PC-3 (cell line): Measurements from ENCODE around the gene SH2D2A. TPM values are rescaled to one million over a fixed set of nuclear protein-coding genes. Genes with fewer than 3 reads are reported as not detected.

Experiments
- ATAC-seq: fragments of 200-7000 bp; cut with Tn5 transposase; 2 replicates; pipeline ENCODE4 v1.9.1; 2020; ENCODE audit warnings: mild to moderate bottlenecking, moderate library complexity
- BruUV-seq: library from RNA; stranded (reverse); fragments of 400-500 nt; replicated peaks from 2 replicates; lab custom pipeline; 2021; lab: Mats Ljungman, UMichigan
- CTCF ChIA-PET: fragments of 300-600 bp; sonication (Branson Sonifier 250); formaldehyde crosslinking; loops from one replicate; lab custom pipeline; 2022; ENCODE audit warnings: antibody characterized with exemption; lab: Charles Lee
- POLR2A ChIA-PET: fragments of 300-600 bp; sonication (Branson Sonifier 250); formaldehyde crosslinking; loops from one replicate; lab custom pipeline; 2022; ENCODE audit warnings: antibody characterized with exemption; ENCODE audit not compliant: unreplicated experiment; lab: Charles Lee
- DNase-seq: peaks from one replicate; pipeline ENCODE4 v3.0.0-alpha.2; 2015
- H2AFZ ChIP-seq: fragments of 300-600 bp; sonication (generic); 2 replicates; pipeline ENCODE4 v1.6.0; 2016; ENCODE audit warnings: antibody characterized with exemption, low read length
- H3F3A ChIP-seq: fragments of 300-600 bp; sonication (generic); one replicate; pipeline ENCODE4 v1.6.0; 2017; ENCODE audit warnings: antibody characterized with exemption, low read length, control low read depth, mild to moderate bottlenecking; ENCODE audit not compliant: unreplicated experiment
- H3K27ac ChIP-seq: fragments of 300-600 bp; sonication (generic); 2 replicates; pipeline ENCODE4 v1.5.1; 2016; ENCODE audit warnings: mild to moderate bottlenecking, low read length
- H3K27me3 ChIP-seq: fragments of 300-600 bp; sonication (generic); 2 replicates; pipeline ENCODE4 v1.6.1; 2016; ENCODE audit warnings: low read length, mixed read lengths
- H3K36me3 ChIP-seq: fragments of 300-600 bp; sonication (generic); 2 replicates; pipeline ENCODE4 v1.6.1; 2016; ENCODE audit warnings: low read depth, mixed run types, low read length, mixed read lengths
- H3K4me1 ChIP-seq: fragments of 300-600 bp; sonication (generic); 2 replicates; pipeline ENCODE4 v1.5.1; 2016; ENCODE audit warnings: low read length; ENCODE audit not compliant: insufficient read depth
- H3K4me2 ChIP-seq: fragments of 300-600 bp; sonication (generic); 2 replicates; pipeline ENCODE4 v1.6.0; 2016; ENCODE audit warnings: low read length
- H3K4me3 ChIP-seq: fragments of 300-600 bp; sonication (generic); 2 replicates; pipeline ENCODE4 v1.5.1; 2016; ENCODE audit warnings: mild to moderate bottlenecking, low read length, mixed read lengths
- H3K79me2 ChIP-seq: fragments of 300-600 bp; sonication (generic); 2 replicates; pipeline ENCODE4 v1.6.1; 2017; ENCODE audit warnings: low read length, mixed read lengths
- H3K9ac ChIP-seq: fragments of 300-600 bp; sonication (generic); 2 replicates; pipeline ENCODE4 v1.6.0; 2016; ENCODE audit warnings: mild to moderate bottlenecking, low read length
- H3K9me2 ChIP-seq: fragments of 300-600 bp; sonication (generic); replicated peaks from 2 replicates; pipeline ENCODE4 v1.6.1; 2016; ENCODE audit warnings: mixed run types, low read length, mixed read lengths
- H3K9me3 ChIP-seq: fragments of 300-600 bp; sonication (generic); 2 replicates; pipeline ENCODE4 v1.6.1; 2016; ENCODE audit warnings: low read length, mixed read lengths
- H4K20me1 ChIP-seq: fragments of 300-600 bp; sonication (generic); 2 replicates; pipeline ENCODE4 v1.6.1; 2016; ENCODE audit warnings: low read length, mixed read lengths
- EZH2 ChIP-seq: fragments of 300-600 bp; sonication (generic); IDR thresholded peaks from one replicate; pipeline ENCODE4 v1.6.1; 2017; ENCODE audit warnings: antibody characterized with exemption, mild to moderate bottlenecking, low read length; ENCODE audit not compliant: unreplicated experiment
- EZH2phosphoT487 ChIP-seq: fragments of 300-600 bp; sonication (generic); IDR thresholded peaks from 2 replicates; pipeline ENCODE4 v1.6.1; 2018; ENCODE audit warnings: mild to moderate bottlenecking, antibody characterized with exemption, low read length, borderline replicate concordance
- intact Hi-C: fragments of 100-400 bp; cut with micrococcal nuclease; formaldehyde crosslinking; loops from 2 replicates; pipeline ENCODE4 v1.9.0; 2023
- total RNA-seq: library from RNA; depleted of rRNA; stranded (reverse); fragments of >200 nt; gene quantifications from 2 replicates; pipeline ENCODE4 v1.2.3, GENCODE V29; 2014
- TF ChIP-seq, protein P1 (sequence below): fragments of 300-600 bp; sonication (generic); conservative IDR thresholded peaks from 2 replicates; pipeline ENCODE4 v1.5.1; 2017; ENCODE audit warnings: antibody characterized with exemption, low read depth, mild to moderate bottlenecking, low read length

Gene SH2D2A
- total RNA-seq, 1 experiment from 2014 or later, result 6.9 TPM

DNA sequence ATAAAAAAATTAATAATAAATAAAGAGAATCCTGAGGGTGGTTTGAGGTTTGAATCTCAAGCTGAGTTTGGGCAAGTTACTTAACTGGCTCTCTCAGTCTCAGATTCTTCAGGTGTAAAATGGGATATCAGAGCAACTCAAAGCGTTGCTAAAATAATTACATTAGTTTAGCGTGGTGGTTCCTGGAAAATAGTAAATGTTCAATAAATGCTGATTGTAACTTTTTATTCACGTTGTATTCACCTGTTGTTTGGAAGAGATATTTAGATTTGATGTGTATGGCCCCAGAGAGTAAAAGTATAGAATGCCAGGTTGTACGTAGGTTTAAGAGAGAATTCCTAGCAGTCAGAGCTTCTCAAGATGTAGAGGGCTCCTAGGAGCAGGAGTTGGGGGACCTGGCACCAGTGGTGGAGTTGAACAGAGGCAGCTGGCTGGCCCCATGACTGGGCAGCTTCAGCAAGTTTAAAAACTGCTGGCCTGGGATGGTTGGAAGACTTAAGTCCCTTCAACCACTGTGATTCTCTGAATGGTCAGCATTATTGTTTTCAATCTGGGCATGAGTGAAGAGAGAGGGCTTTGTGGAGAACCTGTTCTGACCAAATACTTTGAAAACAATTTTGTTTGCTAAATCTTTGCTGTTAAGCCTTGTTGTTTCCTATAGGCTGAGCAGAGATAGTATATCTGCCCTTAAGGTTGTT lies 26.9 kb downstream of the SH2D2A start:
- Histone ChIP-seq H3K9ac (no peak overlapping the region), H3K27ac (no peak overlapping the region), H3K4me3 (no peak overlapping the region), H2AFZ (no peak overlapping the region), H3K9me2 (no peaks in the 10 kb centered on the region), H3K27me3 (no peaks in the 10 kb centered on the region), H3K36me3 (peaks cover 59% of the 10 kb centered on the region), H3K79me2 (peaks cover 30% of the 10 kb centered on the region), H4K20me1 (0 out of 2 replicates have a peak, but pooled peaks cover 3% of the 10 kb centered on the region), H3K9me3 (no peaks in the 10 kb centered on the region), H3K4me2 (no peak overlapping the region), H3F3A (no peaks in the 10 kb centered on the region), H3K4me1 (no peaks in the 10 kb centered on the region)
- CTCF ChIA-PET, result interaction anchor here (0.6 kb wide), 1 partner anchor 39 kb away, joined by 3 read pairs; no protein-coding TSS in a partner anchor
- TF ChIP-seq EZH2phosphoT487, result no peak
- TF ChIP-seq, protein P1, sequence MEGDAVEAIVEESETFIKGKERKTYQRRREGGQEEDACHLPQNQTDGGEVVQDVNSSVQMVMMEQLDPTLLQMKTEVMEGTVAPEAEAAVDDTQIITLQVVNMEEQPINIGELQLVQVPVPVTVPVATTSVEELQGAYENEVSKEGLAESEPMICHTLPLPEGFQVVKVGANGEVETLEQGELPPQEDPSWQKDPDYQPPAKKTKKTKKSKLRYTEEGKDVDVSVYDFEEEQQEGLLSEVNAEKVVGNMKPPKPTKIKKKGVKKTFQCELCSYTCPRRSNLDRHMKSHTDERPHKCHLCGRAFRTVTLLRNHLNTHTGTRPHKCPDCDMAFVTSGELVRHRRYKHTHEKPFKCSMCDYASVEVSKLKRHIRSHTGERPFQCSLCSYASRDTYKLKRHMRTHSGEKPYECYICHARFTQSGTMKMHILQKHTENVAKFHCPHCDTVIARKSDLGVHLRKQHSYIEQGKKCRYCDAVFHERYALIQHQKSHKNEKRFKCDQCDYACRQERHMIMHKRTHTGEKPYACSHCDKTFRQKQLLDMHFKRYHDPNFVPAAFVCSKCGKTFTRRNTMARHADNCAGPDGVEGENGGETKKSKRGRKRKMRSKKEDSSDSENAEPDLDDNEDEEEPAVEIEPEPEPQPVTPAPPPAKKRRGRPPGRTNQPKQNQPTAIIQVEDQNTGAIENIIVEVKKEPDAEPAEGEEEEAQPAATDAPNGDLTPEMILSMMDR, result no peak
- TF ChIP-seq EZH2, result no peak
- DNase-seq (no peak), ATAC-seq (no peak)
- intact Hi-C loops, result no loop called here
- POLR2A ChIA-PET, result no interaction called here
- BruUV-seq, result no TSS peak

DNA sequence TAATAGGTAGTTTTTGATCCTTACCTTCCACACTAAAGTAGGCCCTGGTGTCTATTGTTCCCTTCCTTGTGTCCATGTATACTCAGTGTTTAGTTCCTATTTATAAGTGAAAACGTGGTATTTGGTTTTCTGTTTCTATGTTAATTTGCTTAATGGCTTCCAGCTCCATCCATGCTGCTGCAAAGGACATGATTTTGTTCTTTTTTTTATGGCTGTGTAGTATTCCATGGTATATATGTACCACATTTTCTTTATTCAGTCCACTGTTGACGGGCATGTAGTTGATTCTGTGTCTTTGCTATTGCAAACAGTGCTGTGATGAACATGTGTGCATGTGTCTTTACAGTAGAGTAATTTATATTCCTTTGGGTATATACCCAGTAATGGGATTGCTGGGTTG lies 28.5 kb downstream of the SH2D2A start:
- Histone ChIP-seq H2AFZ (no peak overlapping the region), H3K4me1 (no peaks in the 10 kb centered on the region), H3K9ac (no peak overlapping the region), H3K79me2 (peaks cover 40% of the 10 kb centered on the region), H3K4me2 (no peak overlapping the region), H4K20me1 (0 out of 2 replicates have a peak, but pooled peaks cover 3% of the 10 kb centered on the region), H3F3A (no peaks in the 10 kb centered on the region), H3K9me3 (no peaks in the 10 kb centered on the region), H3K27ac (no peak overlapping the region), H3K36me3 (peaks cover 60% of the 10 kb centered on the region), H3K27me3 (no peaks in the 10 kb centered on the region), H3K9me2 (no peaks in the 10 kb centered on the region), H3K4me3 (no peak overlapping the region)
- ChIA-PET CTCF (no interaction called here), POLR2A (no interaction called here)
- TF ChIP-seq, protein P1, result no peak
- TF ChIP-seq EZH2, result no peak
- TF ChIP-seq EZH2phosphoT487, result no peak
- intact Hi-C loops, result no loop called here
- DNase-seq (no peak), ATAC-seq (no peak)
- no TSS peak for BruUV-seq

DNA sequence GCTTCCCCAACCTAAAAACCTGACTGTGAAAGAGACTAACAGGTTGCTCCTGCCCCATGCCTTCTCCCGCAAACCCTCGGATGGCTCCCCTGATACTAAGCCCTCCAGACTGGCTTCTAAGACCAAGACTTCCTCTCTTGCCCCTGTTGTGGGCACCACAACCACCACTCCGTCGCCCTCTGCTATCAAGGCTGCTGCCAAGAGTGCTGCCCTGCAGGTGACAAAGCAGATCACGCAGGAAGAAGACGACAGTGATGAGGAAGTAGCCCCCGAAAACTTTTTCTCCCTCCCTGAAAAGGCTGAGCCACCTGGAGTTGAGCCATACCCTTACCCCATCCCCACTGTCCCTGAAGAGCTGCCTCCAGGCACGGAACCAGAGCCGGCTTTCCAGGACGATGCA lies 30.0 kb downstream of the SH2D2A start:
- no peaks in the 10 kb centered on the region for H3K4me1 ChIP-seq
- H3K4me2 ChIP-seq, result no peak overlapping the region
- no peak overlapping the region for H3K27ac ChIP-seq
- DNase-seq (no peak), ATAC-seq (no peak)
- intact Hi-C loops, result no loop called here
- H3K9me2 ChIP-seq, result no peaks in the 10 kb centered on the region
- H4K20me1 ChIP-seq, result 0 out of 2 replicates have a peak, but pooled peaks cover 3% of the 10 kb centered on the region
- H3K4me3 ChIP-seq, result no peak overlapping the region
- ChIA-PET POLR2A (no interaction called here), CTCF (no interaction called here)
- BruUV-seq, result TSS peak; percentile 29
- H3K36me3 ChIP-seq, result peaks cover 60% of the 10 kb centered on the region
- no peaks in the 10 kb centered on the region for H3K27me3 ChIP-seq
- no peaks in the 10 kb centered on the region for H3K9me3 ChIP-seq
- H2AFZ ChIP-seq, result no peak overlapping the region
- no peaks in the 10 kb centered on the region for H3F3A ChIP-seq
- H3K9ac ChIP-seq, result no peak overlapping the region
- peaks cover 52% of the 10 kb centered on the region for H3K79me2 ChIP-seq
- TF ChIP-seq, protein P1, result no peak
- TF ChIP-seq EZH2 (no peak), EZH2phosphoT487 (no peak)
